Trophoblast cell (in vitro differentiated cells and primary cell): ENCODE data around the gene P2RX7.

Experiments used
- DNase-seq, 2 donors: peaks; one replicate each; pipeline ENCODE4 v3.0.0-alpha.2; 2016
- H2AFZ ChIP-seq: 2 replicates; pipeline ENCODE4 v1.6.1; 2013; ENCODE audit warnings: low read length, moderate library complexity, mild to moderate bottlenecking; ENCODE audit not compliant: insufficient read depth, poor library complexity
- H2AK5ac ChIP-seq: 2 replicates; pipeline ENCODE4 v1.6.1; 2013; ENCODE audit warnings: mild to moderate bottlenecking, low read length
- H2BK120ac ChIP-seq: 2 replicates; pipeline ENCODE4 v1.6.1; 2013; ENCODE audit warnings: low read length, mild to moderate bottlenecking, moderate library complexity; ENCODE audit not compliant: insufficient read depth, poor library complexity
- H2BK12ac ChIP-seq: 2 replicates; pipeline ENCODE4 v1.6.1; 2013; ENCODE audit warnings: mild to moderate bottlenecking, low read length, moderate library complexity
- H2BK5ac ChIP-seq: 2 replicates; pipeline ENCODE4 v1.6.1; 2013; ENCODE audit warnings: low read length, low read depth, moderate library complexity, mild to moderate bottlenecking; ENCODE audit not compliant: poor library complexity
- H3K14ac ChIP-seq: 2 replicates; pipeline ENCODE4 v1.6.1; 2013; ENCODE audit warnings: mild to moderate bottlenecking, low read length
- H3K18ac ChIP-seq: 2 replicates; pipeline ENCODE4 v1.6.1; 2013; ENCODE audit warnings: mild to moderate bottlenecking, low read length
- H3K23ac ChIP-seq: 2 replicates; pipeline ENCODE4 v1.6.1; 2013; ENCODE audit warnings: low read length
- H3K27ac ChIP-seq: 2 replicates; pipeline ENCODE4 v1.5.1; 2013; ENCODE audit warnings: low read depth, mild to moderate bottlenecking, inconsistent platforms, low read length, moderate library complexity
- H3K27me3 ChIP-seq: 2 replicates; pipeline ENCODE4 v1.6.1; 2013; ENCODE audit warnings: inconsistent platforms, mild to moderate bottlenecking, low read length, moderate library complexity; ENCODE audit not compliant: insufficient read depth
- H3K36me3 ChIP-seq, 2 experiments: 1 replicate in 1 of 2; 2 replicates in 1 of 2; pipeline ENCODE4 v1.6.1; 2013; ENCODE audit warnings: low read length in 2 of 2, mild to moderate bottlenecking in 2 of 2, moderate library complexity in 1 of 2; ENCODE audit not compliant: insufficient read depth in 2 of 2, control insufficient read depth in 1 of 2
- H3K4ac ChIP-seq: 2 replicates; pipeline ENCODE4 v1.6.1; 2013; ENCODE audit warnings: low read depth, mild to moderate bottlenecking, low read length, moderate library complexity
- H3K4me1 ChIP-seq, 2 experiments: 1 replicate in 1 of 2; 2 replicates in 1 of 2; pipeline ENCODE4 v1.6.1; 2013; ENCODE audit warnings: low read length in 2 of 2, mild to moderate bottlenecking in 2 of 2, moderate library complexity in 1 of 2; ENCODE audit not compliant: insufficient read depth in 2 of 2, control insufficient read depth in 1 of 2
- H3K4me2 ChIP-seq: 2 replicates; pipeline ENCODE4 v1.6.1; 2013; ENCODE audit warnings: inconsistent platforms, mild to moderate bottlenecking, low read length, moderate library complexity
- H3K4me3 ChIP-seq: 2 replicates; pipeline ENCODE4 v1.5.1; 2013; ENCODE audit warnings: mild to moderate bottlenecking, low read depth, low read length, inconsistent platforms
- H3K79me1 ChIP-seq: one replicate; pipeline ENCODE4 v1.6.1; 2013; ENCODE audit warnings: low read length
- H3K79me2 ChIP-seq: 2 replicates; pipeline ENCODE4 v1.6.1; 2013; ENCODE audit warnings: low read length, mild to moderate bottlenecking; ENCODE audit not compliant: control insufficient read depth, insufficient read depth, poor library complexity
- H3K9ac ChIP-seq: 2 replicates; pipeline ENCODE4 v1.6.1; 2013; ENCODE audit warnings: mild to moderate bottlenecking, low read length
- H3K9me3 ChIP-seq: 2 replicates; pipeline ENCODE4 v1.6.1; 2013; ENCODE audit warnings: low read depth, mild to moderate bottlenecking, control low read depth, inconsistent platforms, low read length; ENCODE audit not compliant: insufficient read depth
- H4K12ac ChIP-seq: 2 replicates; pipeline ENCODE4 v1.6.1; 2013; ENCODE audit warnings: low read depth, mild to moderate bottlenecking, low read length, moderate library complexity
- H4K8ac ChIP-seq: 2 replicates; pipeline ENCODE4 v1.6.1; 2013; ENCODE audit warnings: low read depth, mild to moderate bottlenecking, low read length, moderate library complexity
- H4K91ac ChIP-seq: one replicate; pipeline ENCODE4 v1.6.1; 2013; ENCODE audit warnings: low read depth, mild to moderate bottlenecking, low read length, moderate library complexity
- WGBS: extraction: QIAGEN DNeasy Blood & Tissue Kit; methylation state at CpG from one replicate; pipeline ENCODE4 v1.1.7; 2013; ENCODE audit warnings: missing lambda C conversion rate; ENCODE audit not compliant: insufficient read length, insufficient coverage; ENCODE audit errors: extremely low coverage; 5-methylcytosine and 5-hydroxymethylcytosine counted together

Gene P2RX7

GRCh38 chr12:121217761-121218160, 85.1 kb downstream of the P2RX7 start:
- Histone ChIP-seq H3K9ac (no peak overlapping the region), H3K79me1 (no peaks in the 10 kb centered on the region), H3K14ac (no peak overlapping the region), H3K27me3 (no peaks in the 10 kb centered on the region), H4K8ac (no peak overlapping the region), H3K4me1 (peaks cover 0 to 4% of the 10 kb centered on the region in 2 experiments), H3K23ac (no peak overlapping the region), H3K4ac (no peak overlapping the region), H3K36me3 (peaks cover 7 to 10% of the 10 kb centered on the region in 2 experiments), H3K9me3 (peaks cover 2% of the 10 kb centered on the region), H2AFZ (no peak overlapping the region), H3K4me3 (no peak overlapping the region), H2BK120ac (no peak overlapping the region), H3K79me2 (no peaks in the 10 kb centered on the region), H2BK5ac (no peak overlapping the region), H4K12ac (no peak overlapping the region), H4K91ac (no peak overlapping the region), H2BK12ac (no peak overlapping the region), H3K4me2 (no peak overlapping the region), H3K18ac (no peak overlapping the region), H2AK5ac (no peak overlapping the region), H3K27ac (no peak overlapping the region)
- DNase-seq, result no peak
- no CpG with 5 or more reads among the region's 5 CpGs for WGBS

- no peak for DNase-seq
- Histone ChIP-seq H4K91ac (no peak overlapping the region), H2BK5ac (no peak overlapping the region), H3K18ac (no peak overlapping the region), H3K9ac (no peak overlapping the region), H3K4me2 (no peak overlapping the region), H3K9me3 (peaks cover 2% of the 10 kb centered on the region), H4K12ac (no peak overlapping the region), H3K27ac (no peak overlapping the region), H3K79me1 (no peaks in the 10 kb centered on the region), H2BK12ac (no peak overlapping the region), H3K27me3 (no peaks in the 10 kb centered on the region), H3K79me2 (no peaks in the 10 kb centered on the region), H3K14ac (no peak overlapping the region), H3K4me1 (peaks cover 0 to 4% of the 10 kb centered on the region in 2 experiments), H3K23ac (no peak overlapping the region), H2AK5ac (no peak overlapping the region), H2AFZ (no peak overlapping the region), H3K4ac (no peak overlapping the region), H4K8ac (no peak overlapping the region), H3K4me3 (peak overlapping the region; percentile 36), H3K36me3 (peaks cover 11 to 13% of the 10 kb centered on the region in 2 experiments), H2BK120ac (no peak overlapping the region)
- no CpG with 5 or more reads among the region's 18 CpGs for WGBS
Observed at GRCh38 chr12:121218588-121219352, 86.1 kb downstream of the P2RX7 start.

GRCh38 chr12:121219353-121219986, 86.8 kb downstream of the P2RX7 start:
- no peak overlapping the region for H3K4me3 ChIP-seq
- H3K23ac ChIP-seq, result no peak overlapping the region
- no CpG with 5 or more reads among the region's 3 CpGs for WGBS
- peaks cover 0 to 4% of the 10 kb centered on the region in 2 experiments for H3K4me1 ChIP-seq
- no peaks in the 10 kb centered on the region for H3K79me1 ChIP-seq
- H3K79me2 ChIP-seq, result no peaks in the 10 kb centered on the region
- no peak for DNase-seq
- no peaks in the 10 kb centered on the region for H3K27me3 ChIP-seq
- H4K12ac ChIP-seq, result no peak overlapping the region
- H4K91ac ChIP-seq, result no peak overlapping the region
- no peak overlapping the region for H3K14ac ChIP-seq
- H3K27ac ChIP-seq, result no peak overlapping the region
- no peak overlapping the region for H4K8ac ChIP-seq
- no peak overlapping the region for H3K4me2 ChIP-seq
- H2AK5ac ChIP-seq, result no peak overlapping the region
- H2BK5ac ChIP-seq, result no peak overlapping the region
- no peak overlapping the region for H2AFZ ChIP-seq
- H3K4ac ChIP-seq, result no peak overlapping the region
- no peak overlapping the region for H3K9ac ChIP-seq
- H3K9me3 ChIP-seq, result peaks cover 2% of the 10 kb centered on the region
- no peak overlapping the region for H2BK12ac ChIP-seq
- peaks cover 11 to 16% of the 10 kb centered on the region in 2 experiments for H3K36me3 ChIP-seq
- H3K18ac ChIP-seq, result no peak overlapping the region
- no peak overlapping the region for H2BK120ac ChIP-seq

- H3K23ac ChIP-seq, result no peak overlapping the region
- no peak overlapping the region for H3K4me2 ChIP-seq
- no peak overlapping the region for H3K4ac ChIP-seq
- no peak overlapping the region for H3K9ac ChIP-seq
- H3K4me3 ChIP-seq, result no peak overlapping the region
- H2BK120ac ChIP-seq, result no peak overlapping the region
- H3K27me3 ChIP-seq, result no peaks in the 10 kb centered on the region
- no peak overlapping the region for H3K18ac ChIP-seq
- no peak overlapping the region for H3K14ac ChIP-seq
- no peak for DNase-seq
- no CpG with 5 or more reads among the region's 10 CpGs for WGBS
- H3K36me3 ChIP-seq, result peaks cover 14 to 16% of the 10 kb centered on the region in 2 experiments
- H4K8ac ChIP-seq, result no peak overlapping the region
- peaks cover 2% of the 10 kb centered on the region for H3K9me3 ChIP-seq
- no peaks in the 10 kb centered on the region for H3K79me1 ChIP-seq
- H3K79me2 ChIP-seq, result no peaks in the 10 kb centered on the region
- H3K27ac ChIP-seq, result no peak overlapping the region
- no peak overlapping the region for H4K12ac ChIP-seq
- no peak overlapping the region for H2BK12ac ChIP-seq
- no peak overlapping the region for H2BK5ac ChIP-seq
- peaks cover 0 to 2% of the 10 kb centered on the region in 2 experiments for H3K4me1 ChIP-seq
- no peak overlapping the region for H2AFZ ChIP-seq
- H2AK5ac ChIP-seq, result no peak overlapping the region
- H4K91ac ChIP-seq, result no peak overlapping the region
Observed at GRCh38 chr12:121222847-121223246, 90.2 kb downstream of the P2RX7 start.
